ENCODE results near the gene PRCC. TPM values are rescaled to one million over a fixed set of nuclear protein-coding genes. Genes with fewer than 3 reads are reported as not detected.

Gene PRCC
- total RNA-seq, 2 donors from 2014 or later: 67.7 to 84.4 TPM

GRCh38 chr1:156842618-156843300 is 75.4 kb downstream of the PRCC start:
- ATAC-seq (replicated peaks in 1 of 2): no peak
- Mint-ChIP-seq H3K27me3 (ENCODE audit: low read depth) (peaks cover 81% of the 10 kb centered on the region), H3K4me1 (ENCODE audit: low read depth) (peaks cover 37% of the 10 kb centered on the region), H3K4me3 (no peak overlapping the region), H3K36me3 (ENCODE audit: insufficient read depth in 2 of 2) (no peaks in the 10 kb centered on the region), H3K9me3 (no peaks in the 10 kb centered on the region), H3K27ac (no peak overlapping the region)
- DNase-seq: no peak

GRCh38 chr1:156844102-156844501 is 76.8 kb downstream of the PRCC start:
- DNase-seq (no peak), ATAC-seq (replicated peaks in 1 of 2) (no peak)
- Mint-ChIP-seq H3K27me3 (ENCODE audit: low read depth) (peaks cover 82% of the 10 kb centered on the region), H3K4me1 (ENCODE audit: low read depth) (peaks cover 43% of the 10 kb centered on the region), H3K9me3 (no peaks in the 10 kb centered on the region), H3K27ac (no peak overlapping the region), H3K4me3 (peak overlapping the region; percentile 36 to 74), H3K36me3 (ENCODE audit: insufficient read depth in 2 of 2) (no peaks in the 10 kb centered on the region)

GRCh38 chr1:156844638-156845037 is 77.3 kb downstream of the PRCC start:
- peaks cover 80% of the 10 kb centered on the region for H3K27me3 Mint-ChIP-seq (ENCODE audit: low read depth)

GRCh38 chr1:156845055-156845952 is 78.0 kb downstream of the PRCC start:
- H3K4me1 Mint-ChIP-seq (ENCODE audit: low read depth): peaks cover 39% of the 10 kb centered on the region
- peaks cover 75% of the 10 kb centered on the region for H3K27me3 Mint-ChIP-seq (ENCODE audit: low read depth)
- DNase-seq: peak; percentile 51
- no peaks in the 10 kb centered on the region for H3K36me3 Mint-ChIP-seq (ENCODE audit: insufficient read depth in 2 of 2)
- ATAC-seq (replicated peaks in 1 of 2): peak; percentile 65 to 67
- H3K4me3 Mint-ChIP-seq: peak overlapping the region; percentile 64 to 74
- H3K9me3 Mint-ChIP-seq: no peaks in the 10 kb centered on the region
- no peak overlapping the region for H3K27ac Mint-ChIP-seq

More at GRCh38 chr1:156844638-156845037, 77.3 kb downstream of the PRCC start:
- Mint-ChIP-seq H3K9me3 (no peaks in the 10 kb centered on the region), H3K4me1 (ENCODE audit: low read depth) (peaks cover 43% of the 10 kb centered on the region), H3K36me3 (ENCODE audit: insufficient read depth in 2 of 2) (no peaks in the 10 kb centered on the region), H3K4me3 (peak overlapping the region; percentile 64 to 74), H3K27ac (no peak overlapping the region)
- DNase-seq (no peak), ATAC-seq (replicated peaks in 1 of 2) (no peak)

- no peak for ATAC-seq (replicated peaks in 1 of 2)
- Mint-ChIP-seq H3K4me1 (ENCODE audit: low read depth) (peaks cover 39% of the 10 kb centered on the region), H3K27ac (no peak overlapping the region), H3K27me3 (ENCODE audit: low read depth) (peaks cover 68% of the 10 kb centered on the region), H3K4me3 (peak overlapping the region in 1 of 2 donors; percentile 16), H3K36me3 (ENCODE audit: insufficient read depth in 2 of 2) (no peaks in the 10 kb centered on the region), H3K9me3 (no peaks in the 10 kb centered on the region)
- no peak for DNase-seq
These were observed 78.7 kb downstream of the PRCC start for GRCh38 chr1:156845953-156846545.

- H3K27ac Mint-ChIP-seq: no peak overlapping the region
- no peak overlapping the region for H3K4me3 Mint-ChIP-seq
- peaks cover 67% of the 10 kb centered on the region for H3K27me3 Mint-ChIP-seq (ENCODE audit: low read depth)
- ATAC-seq (replicated peaks in 1 of 2) (no peak), DNase-seq (no peak)
- H3K36me3 Mint-ChIP-seq (ENCODE audit: insufficient read depth in 2 of 2): no peaks in the 10 kb centered on the region
- no peaks in the 10 kb centered on the region for H3K9me3 Mint-ChIP-seq
- H3K4me1 Mint-ChIP-seq (ENCODE audit: low read depth): peaks cover 39% of the 10 kb centered on the region
These were observed 79.3 kb downstream of the PRCC start for GRCh38 chr1:156846643-156847042.

GRCh38 chr1:156847591-156848460 is 80.5 kb downstream of the PRCC start:
- Mint-ChIP-seq H3K9me3 (no peaks in the 10 kb centered on the region), H3K4me1 (ENCODE audit: low read depth) (peaks cover 39% of the 10 kb centered on the region), H3K36me3 (ENCODE audit: insufficient read depth in 2 of 2) (no peaks in the 10 kb centered on the region), H3K27me3 (ENCODE audit: low read depth) (peaks cover 57% of the 10 kb centered on the region), H3K4me3 (peak overlapping the region; percentile 45 to 59), H3K27ac (no peak overlapping the region)
- ATAC-seq (replicated peaks in 1 of 2) (no peak), DNase-seq (no peak)

GRCh38 chr1:156848461-156849150 is 81.3 kb downstream of the PRCC start:
- DNase-seq (peak; percentile 73 to 76), ATAC-seq (replicated peaks in 1 of 2) (peak; percentile 86 to 88)
- no peak overlapping the region for H3K27ac Mint-ChIP-seq
- H3K9me3 Mint-ChIP-seq: no peaks in the 10 kb centered on the region
- peaks cover 39% of the 10 kb centered on the region for H3K4me1 Mint-ChIP-seq (ENCODE audit: low read depth)
- H3K4me3 Mint-ChIP-seq: peak overlapping the region; percentile 49 to 59
- H3K27me3 Mint-ChIP-seq (ENCODE audit: low read depth): peaks cover 50% of the 10 kb centered on the region
- no peaks in the 10 kb centered on the region for H3K36me3 Mint-ChIP-seq (ENCODE audit: insufficient read depth in 2 of 2)

GRCh38 chr1:156849151-156849496 is 81.8 kb downstream of the PRCC start:
- peak overlapping the region; percentile 49 to 59 for H3K4me3 Mint-ChIP-seq
- H3K36me3 Mint-ChIP-seq (ENCODE audit: insufficient read depth in 2 of 2): no peaks in the 10 kb centered on the region
- H3K27me3 Mint-ChIP-seq (ENCODE audit: low read depth): peaks cover 45% of the 10 kb centered on the region
- no peak for ATAC-seq (replicated peaks in 1 of 2)
- H3K4me1 Mint-ChIP-seq (ENCODE audit: low read depth): peaks cover 34% of the 10 kb centered on the region
- no peaks in the 10 kb centered on the region for H3K9me3 Mint-ChIP-seq
- no peak overlapping the region for H3K27ac Mint-ChIP-seq
- no peak for DNase-seq

Other genes starting within 250 kb of the PRCC start
- gene IQGAP3, start 195.0 kb upstream of the PRCC start, total RNA-seq: 10 to 100 TPM; 13.6 to 22.5 TPM
- 10 to 100 TPM; 14.7 to 17.4 TPM for gene TTC24, start 187.8 kb upstream of the PRCC start, total RNA-seq
- 10 to 100 TPM; 48.3 to 57.3 TPM for gene NAXE, start 175.8 kb upstream of the PRCC start, total RNA-seq
- gene GPATCH4, start 166.1 kb upstream of the PRCC start, total RNA-seq: 10 to 100 TPM; 25.6 to 31.6 TPM
- gene HAPLN2, start 148.1 kb upstream of the PRCC start, total RNA-seq: under 1 TPM; 0.22 to 1.00 TPM
- under 1 TPM in 1 of 2 donors, not detected in 1; 0.10 TPM for gene BCAN, start 125.4 kb upstream of the PRCC start, total RNA-seq
- under 1 TPM in 1 of 2 donors, not detected in 1; 0.05 TPM for gene NES, start 90.1 kb upstream of the PRCC start, total RNA-seq
- 1 to 10 TPM; 2.5 TPM for gene CRABP2, start 62.0 kb upstream of the PRCC start, total RNA-seq
- gene METTL25B, start 39.1 kb upstream of the PRCC start, total RNA-seq: 100 to 1,000 TPM in 1 of 2 donors, 10 to 100 TPM in 1; 90.5 to 100 TPM
- 10 to 100 TPM; 36.3 to 37.1 TPM for gene ISG20L2, start 38.8 kb upstream of the PRCC start, total RNA-seq
- gene MRPL24, start 26.4 kb upstream of the PRCC start, total RNA-seq: 10 to 100 TPM; 45.9 to 67.8 TPM
- gene HDGF, start 15.9 kb upstream of the PRCC start, total RNA-seq: 100 to 1,000 TPM; 185 to 217 TPM
- 100 to 1,000 TPM; 221 to 246 TPM for gene SH2D2A, start 49.3 kb downstream of the PRCC start, total RNA-seq
- under 1 TPM; 0.17 to 0.30 TPM for gene INSRR, start 91.6 kb downstream of the PRCC start, total RNA-seq
- gene NTRK1, start 93.3 kb downstream of the PRCC start, total RNA-seq: 10 to 100 TPM; 16.8 to 21.4 TPM
- under 1 TPM in 1 of 2 donors, not detected in 1; 0.07 TPM for gene PEAR1, start 126.2 kb downstream of the PRCC start, total RNA-seq
- not detected for gene LRRC71, start 153.1 kb downstream of the PRCC start, total RNA-seq

Measured in activated T-cell treated with anti-CD3 and anti-CD28 coated beads, Interleukin-2, amount 50 U/mL, for 72 hours (primary cell).